Measurements from ENCODE around the gene RASSF6.
A peak's percentile ranks its signal among the peaks of the same experiment; 100 is the strongest.

DNA sequence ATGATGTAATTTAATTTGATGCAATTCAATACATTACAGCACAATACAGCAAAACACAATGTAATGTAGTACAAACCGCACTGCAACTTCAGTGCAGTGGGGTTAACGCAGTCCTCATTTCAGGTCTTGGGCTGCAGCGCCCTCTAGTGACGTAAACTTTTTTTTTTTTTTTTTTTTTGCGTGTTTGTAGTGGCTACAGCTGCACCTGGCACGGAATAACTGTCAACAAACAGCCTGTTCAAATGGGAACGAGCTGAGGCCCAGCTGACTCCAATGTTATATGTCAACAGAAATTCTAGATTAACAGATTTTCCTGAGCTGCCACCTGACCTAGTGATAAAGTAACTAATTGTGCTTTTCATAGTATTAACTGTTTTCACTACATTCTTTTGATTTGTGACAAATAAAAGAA is 33.5 kb upstream of the RASSF6 start:
- TF ChIP-seq, protein P1, sequence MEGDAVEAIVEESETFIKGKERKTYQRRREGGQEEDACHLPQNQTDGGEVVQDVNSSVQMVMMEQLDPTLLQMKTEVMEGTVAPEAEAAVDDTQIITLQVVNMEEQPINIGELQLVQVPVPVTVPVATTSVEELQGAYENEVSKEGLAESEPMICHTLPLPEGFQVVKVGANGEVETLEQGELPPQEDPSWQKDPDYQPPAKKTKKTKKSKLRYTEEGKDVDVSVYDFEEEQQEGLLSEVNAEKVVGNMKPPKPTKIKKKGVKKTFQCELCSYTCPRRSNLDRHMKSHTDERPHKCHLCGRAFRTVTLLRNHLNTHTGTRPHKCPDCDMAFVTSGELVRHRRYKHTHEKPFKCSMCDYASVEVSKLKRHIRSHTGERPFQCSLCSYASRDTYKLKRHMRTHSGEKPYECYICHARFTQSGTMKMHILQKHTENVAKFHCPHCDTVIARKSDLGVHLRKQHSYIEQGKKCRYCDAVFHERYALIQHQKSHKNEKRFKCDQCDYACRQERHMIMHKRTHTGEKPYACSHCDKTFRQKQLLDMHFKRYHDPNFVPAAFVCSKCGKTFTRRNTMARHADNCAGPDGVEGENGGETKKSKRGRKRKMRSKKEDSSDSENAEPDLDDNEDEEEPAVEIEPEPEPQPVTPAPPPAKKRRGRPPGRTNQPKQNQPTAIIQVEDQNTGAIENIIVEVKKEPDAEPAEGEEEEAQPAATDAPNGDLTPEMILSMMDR (conservative IDR thresholded peaks at IDR 0.05) = peak; percentile 81
- TF ChIP-seq ZFX (IDR thresholded peaks at IDR 0.05) = no peak
